ENCODE results near the gene LVRN. TPM values are rescaled to one million over a fixed set of nuclear protein-coding genes. Genes with fewer than 3 reads are reported as not detected.

Gene LVRN
- total and polyA plus RNA-seq, 2 donors (not counting 3 experiments of a cell fraction or from before 2014, with no cell fraction given), result 0.11 to 0.38 TPM

DNA sequence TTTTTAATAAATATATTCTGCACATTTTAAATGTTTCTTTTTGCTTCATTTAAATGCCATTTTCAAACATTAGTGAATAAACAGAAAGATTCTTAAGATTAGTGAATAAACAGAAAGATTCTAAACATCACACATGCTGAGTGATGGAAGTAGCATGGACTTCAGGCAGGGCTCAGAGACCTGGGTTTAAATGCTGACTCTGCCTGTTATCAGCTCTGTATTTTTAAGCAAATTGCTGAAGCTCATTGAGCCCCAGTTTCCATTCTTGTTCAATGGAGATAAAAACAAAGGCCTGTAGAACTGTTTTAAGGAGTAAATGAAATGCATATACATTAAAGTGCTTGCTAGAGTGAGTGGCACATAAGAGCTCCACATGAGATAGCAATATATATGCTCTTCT is 8.1 kb upstream of the LVRN start:
- dilution Hi-C loops (cut with MboI; ENCODE audit: extremely low pct_ligation_motif_present, low sequenced_read_pairs), result no loop called here
- no peak overlapping the region for H3K9ac ChIP-seq (replicated peaks; ENCODE audit: extremely low read depth, insufficient read depth, low read length)
- CTCF ChIA-PET, result interaction anchor here (1.1 to 1.4 kb wide), 2 partner anchors 9 kb away, joined by 3 read pairs; partner anchors contain the start of gene LVRN
- no peak overlapping the region for H2AFZ ChIP-seq (ENCODE audit: low read depth, low read length)
- POLR2A ChIA-PET, result interaction anchor here (0.6 kb wide), 1 partner anchor 66 kb away, joined by 3 read pairs; no protein-coding TSS in a partner anchor
- no peak overlapping the region for H3K27ac ChIP-seq (ENCODE audit: insufficient read depth, low read depth, low read length)
- TF ChIP-seq MAX (IDR thresholded peaks at IDR 0.05; ENCODE audit: insufficient read depth, insufficient read length) (no peak), FOS (IDR thresholded peaks at IDR 0.05; ENCODE audit: borderline replicate concordance, insufficient read depth, low read length) (no peak)
- H3K9me1 ChIP-seq (replicated peaks; ENCODE audit: control insufficient read depth, extremely low read depth, insufficient read depth, low read length), result no peaks in the 10 kb centered on the region
- H3K4me3 ChIP-seq (replicated peaks in 1 of 3; ENCODE audit: insufficient read depth in 1 of 3, low read depth in 1 of 3, low read length in 3 of 3), result no peak overlapping the region
- BruUV-seq (replicated peaks), result no TSS peak
- no peaks in the 10 kb centered on the region for H4K20me1 ChIP-seq (replicated peaks; ENCODE audit: control insufficient read depth, extremely low read depth, insufficient read depth, low read length)
- H3K9me3 ChIP-seq (replicated peaks; ENCODE audit: control insufficient read depth, insufficient read depth, low read length), result no peaks in the 10 kb centered on the region
- no peak for FAIRE-seq
- no peaks in the 10 kb centered on the region for H3K4me1 ChIP-seq (ENCODE audit: control insufficient read depth, extremely low read depth, insufficient read depth, low read length)
- no peak overlapping the region for H3K4me2 ChIP-seq (ENCODE audit: insufficient read depth, low read length)
- H3K36me3 ChIP-seq (ENCODE audit: control insufficient read depth in 2 of 2, extremely low read depth in 1 of 2, insufficient read depth in 2 of 2, low read length in 2 of 2), result no peaks in the 10 kb centered on the region
- intact Hi-C loops (cut with micrococcal nuclease), result no loop called here
- no peaks in the 10 kb centered on the region for H3K79me2 ChIP-seq (ENCODE audit: control insufficient read depth, insufficient read depth, low read length)
- peaks cover 0 to 2% of the 10 kb centered on the region in 2 experiments for H3K27me3 ChIP-seq (ENCODE audit: control insufficient read depth in 2 of 2, insufficient read depth in 2 of 2, low read length in 2 of 2)
- no peak for DNase-seq (ENCODE audit: low read depth, low spot score)

DNA sequence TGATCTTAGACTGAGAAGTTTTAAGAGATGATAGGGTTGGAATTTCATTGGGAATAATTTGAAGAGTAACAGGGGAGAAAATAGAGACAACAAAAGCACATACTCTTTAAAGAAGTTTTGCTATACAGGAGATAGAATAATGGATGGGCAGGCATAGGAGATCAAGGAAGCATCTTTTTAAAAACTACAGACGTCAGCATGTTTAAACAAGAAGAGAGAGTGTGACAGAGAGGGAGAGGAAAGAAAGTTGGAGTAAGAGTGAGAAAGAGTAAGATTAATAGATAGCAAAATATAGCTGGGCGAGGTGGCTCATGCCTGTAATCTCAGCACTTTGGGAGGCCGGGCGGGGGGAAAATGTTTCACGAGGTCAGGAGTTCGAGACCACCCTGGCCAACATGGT is 5.3 kb upstream of the LVRN start:
- TF ChIP-seq FOS (IDR thresholded peaks at IDR 0.05; ENCODE audit: borderline replicate concordance, insufficient read depth, low read length), result no peak
- no peak for TF ChIP-seq MYC (IDR thresholded peaks at IDR 0.05; ENCODE audit: low read depth, low read length)
- Histone ChIP-seq H3K4me2 (ENCODE audit: insufficient read depth, low read length) (no peak overlapping the region), H3K9me3 (replicated peaks; ENCODE audit: control insufficient read depth, insufficient read depth, low read length) (no peaks in the 10 kb centered on the region), H3K79me2 (ENCODE audit: control insufficient read depth, insufficient read depth, low read length) (no peaks in the 10 kb centered on the region), H3K27me3 (ENCODE audit: control insufficient read depth in 2 of 2, insufficient read depth in 2 of 2, low read length in 2 of 2) (peaks cover 1 to 17% of the 10 kb centered on the region in 2 experiments), H3K9ac (replicated peaks; ENCODE audit: extremely low read depth, insufficient read depth, low read length) (no peak overlapping the region), H3K36me3 (ENCODE audit: control insufficient read depth in 2 of 2, extremely low read depth in 1 of 2, insufficient read depth in 2 of 2, low read length in 2 of 2) (no peaks in the 10 kb centered on the region), H3K27ac (ENCODE audit: insufficient read depth, low read depth, low read length) (no peak overlapping the region), H2AFZ (ENCODE audit: low read depth, low read length) (no peak overlapping the region), H3K9me1 (replicated peaks; ENCODE audit: control insufficient read depth, extremely low read depth, insufficient read depth, low read length) (no peaks in the 10 kb centered on the region), H3K4me3 (replicated peaks in 1 of 3; ENCODE audit: insufficient read depth in 1 of 3, low read depth in 1 of 3, low read length in 3 of 3) (no peak overlapping the region), H4K20me1 (replicated peaks; ENCODE audit: control insufficient read depth, extremely low read depth, insufficient read depth, low read length) (no peaks in the 10 kb centered on the region), H3K4me1 (ENCODE audit: control insufficient read depth, extremely low read depth, insufficient read depth, low read length) (peaks cover under 1% of the 10 kb centered on the region)
- no peak for FAIRE-seq
- ChIA-PET CTCF (no interaction called here), POLR2A (no interaction called here)
- intact Hi-C loops (cut with micrococcal nuclease), result no loop called here
- dilution Hi-C loops (cut with MboI; ENCODE audit: extremely low pct_ligation_motif_present, low sequenced_read_pairs), result no loop called here
- no TSS peak for BruUV-seq (replicated peaks)
- no peak for DNase-seq (ENCODE audit: low read depth, low spot score)
